Neural cell (in vitro differentiated cells): ENCODE data around the gene LDB3. TPM values are rescaled to one million over a fixed set of nuclear protein-coding genes. Genes with fewer than 3 reads are reported as not detected.

Experiments
- H2AFZ ChIP-seq: fragments of 200-600, 300-800 bp; sonication (generic), shearing (Covaris generic); 2 replicates; pipeline ENCODE4 v1.6.0; 2014; ENCODE audit warnings: low read depth, mild to moderate bottlenecking, antibody characterized with exemption, low read length, moderate library complexity
- H3F3A ChIP-seq: fragments of 200-600 bp; shearing (Covaris generic); 2 replicates; pipeline ENCODE4 v1.6.1; 2016; ENCODE audit warnings: mild to moderate bottlenecking, moderate library complexity, mixed read lengths, antibody characterized with exemption, low read length; ENCODE audit not compliant: insufficient read depth, poor library complexity, severe bottlenecking
- H3K27ac ChIP-seq: fragments of 200-600, 300-800 bp; sonication (generic), shearing (Covaris generic); 2 replicates; pipeline ENCODE4 v1.5.1; 2014; ENCODE audit warnings: mild to moderate bottlenecking, low read length, moderate library complexity
- H3K27me3 ChIP-seq: fragments of 300-800, 200-600 bp; sonication (generic), shearing (Covaris generic); 2 replicates; pipeline ENCODE4 v1.6.0; 2014; ENCODE audit warnings: mild to moderate bottlenecking, low read depth, low read length, moderate library complexity; ENCODE audit not compliant: insufficient read depth
- H3K36me3 ChIP-seq: fragments of 300-800, 200-600 bp; sonication (generic), shearing (Covaris generic); 2 replicates; pipeline ENCODE4 v1.5.1; 2014; ENCODE audit warnings: mild to moderate bottlenecking, antibody characterized with exemption, low read length, moderate library complexity; ENCODE audit not compliant: insufficient read depth
- H3K4me2 ChIP-seq: fragments of 300-800, 200-600 bp; sonication (generic), shearing (Covaris generic); 2 replicates; pipeline ENCODE4 v1.6.0; 2014; ENCODE audit warnings: mild to moderate bottlenecking, low read length
- H3K4me3 ChIP-seq: fragments of 300-800, 200-600 bp; sonication (generic), shearing (Covaris generic); 2 replicates; pipeline ENCODE4 v1.5.1; 2014; ENCODE audit warnings: mild to moderate bottlenecking, low read length, moderate library complexity
- H3K79me2 ChIP-seq: fragments of 200-600 bp; shearing (Covaris generic); replicated peaks from 2 replicates; pipeline ENCODE4 v1.6.0; 2014; ENCODE audit warnings: mild to moderate bottlenecking, low read length, moderate library complexity; ENCODE audit not compliant: insufficient read depth
- H3K9ac ChIP-seq: fragments of 300-800, 200-600 bp; sonication (generic), shearing (Covaris generic); 2 replicates; pipeline ENCODE4 v1.6.1; 2016; ENCODE audit warnings: mild to moderate bottlenecking, low read length, mixed read lengths
- H3K9me2 ChIP-seq: fragments of 200-600 bp; shearing (Covaris generic); 2 replicates; pipeline ENCODE4 v1.6.1; 2016; ENCODE audit warnings: mild to moderate bottlenecking, low read length, mixed read lengths; ENCODE audit not compliant: insufficient read depth
- H3K9me3 ChIP-seq: fragments of 200-600, 300-800 bp; sonication (generic), shearing (Covaris generic); 2 replicates; pipeline ENCODE4 v1.6.1; 2016; ENCODE audit warnings: mild to moderate bottlenecking, mixed run types, low read length, moderate library complexity, mixed read lengths
- H4K20me1 ChIP-seq: fragments of 200-600 bp; shearing (Covaris generic); 2 replicates; pipeline ENCODE4 v1.6.1; 2016; ENCODE audit warnings: mild to moderate bottlenecking, mixed run types; ENCODE audit not compliant: insufficient read depth
- CTCF ChIP-seq: fragments of 450-650 bp; IDR thresholded peaks from 2 replicates; pipeline ENCODE4 v1.5.1; 2014; ENCODE audit warnings: antibody characterized with exemption, mild to moderate bottlenecking, moderate library complexity; ENCODE audit not compliant: poor library complexity, severe bottlenecking
- EP300 ChIP-seq: fragments of 450-650 bp; conservative IDR thresholded peaks from 2 replicates; pipeline ENCODE4 v1.6.1; 2014; ENCODE audit warnings: antibody characterized with exemption, mild to moderate bottlenecking, moderate library complexity; ENCODE audit not compliant: poor library complexity, severe bottlenecking
- EZH2 ChIP-seq: fragments of 200-600, 300-800 bp; shearing (Covaris generic), sonication (generic); IDR thresholded peaks from 2 replicates; pipeline ENCODE4 v1.6.1; 2014; ENCODE audit warnings: antibody characterized with exemption, low read length, borderline replicate concordance, mild to moderate bottlenecking; ENCODE audit not compliant: insufficient read depth, poor library complexity, severe bottlenecking
- MXI1 ChIP-seq: fragments of 450-650 bp; conservative IDR thresholded peaks from 2 replicates; pipeline ENCODE4 v1.6.1; 2014; ENCODE audit warnings: antibody characterized with exemption, mild to moderate bottlenecking; ENCODE audit not compliant: poor library complexity, severe bottlenecking
- POLR2AphosphoS5 ChIP-seq: IDR thresholded peaks from 2 replicates; pipeline ENCODE4 v1.6.1; 2012
- RAD21 ChIP-seq: fragments of 450-650 bp; conservative IDR thresholded peaks from 2 replicates; pipeline ENCODE4 v1.6.1; 2014; ENCODE audit warnings: antibody characterized with exemption, mild to moderate bottlenecking, moderate library complexity
- REST ChIP-seq: IDR thresholded peaks from 2 replicates; pipeline ENCODE4 v1.6.1; 2012; ENCODE audit warnings: borderline replicate concordance
- SMC3 ChIP-seq: fragments of 450-650 bp; conservative IDR thresholded peaks from 2 replicates; pipeline ENCODE4 v1.6.1; 2014; ENCODE audit warnings: antibody characterized with exemption, mild to moderate bottlenecking, moderate library complexity; ENCODE audit not compliant: poor library complexity
- TAF1 ChIP-seq: IDR thresholded peaks from 2 replicates; pipeline ENCODE4 v1.6.1; 2012; ENCODE audit warnings: low read depth
- polyA plus RNA-seq: library from polyadenylated mRNA; depleted of rRNA; stranded (reverse); fragments of >200 nt; gene quantifications from 2 replicates; pipeline ENCODE4 v1.2.3, GENCODE V29; 2014

Gene LDB3
- polyA plus RNA-seq, 1 donor from 2014 or later: 0.12 TPM

- Histone ChIP-seq H3K79me2 (no peaks in the 10 kb centered on the region), H3K27me3 (no peaks in the 10 kb centered on the region), H3K27ac (no peak overlapping the region), H3F3A (no peaks in the 10 kb centered on the region), H3K4me3 (no peak overlapping the region), H3K9ac (no peak overlapping the region), H3K36me3 (no peaks in the 10 kb centered on the region), H3K9me2 (no peaks in the 10 kb centered on the region), H3K9me3 (no peaks in the 10 kb centered on the region), H4K20me1 (no peaks in the 10 kb centered on the region), H2AFZ (no peak overlapping the region), H3K4me2 (no peak overlapping the region)
- TF ChIP-seq MXI1 (no peak), RAD21 (no peak), SMC3 (no peak), EP300 (no peak), POLR2AphosphoS5 (no peak), TAF1 (no peak), EZH2 (no peak), REST (no peak), CTCF (no peak)
Observed at GRCh38 chr10:86689146-86689545, 20.8 kb downstream of the LDB3 start.

- Histone ChIP-seq H3K9me3 (no peaks in the 10 kb centered on the region), H4K20me1 (no peaks in the 10 kb centered on the region), H3K4me3 (no peak overlapping the region), H3K9ac (no peak overlapping the region), H3K4me2 (no peak overlapping the region), H3K27ac (no peak overlapping the region), H3K36me3 (no peaks in the 10 kb centered on the region), H3K27me3 (no peaks in the 10 kb centered on the region), H3F3A (no peaks in the 10 kb centered on the region), H3K79me2 (no peaks in the 10 kb centered on the region), H3K9me2 (no peaks in the 10 kb centered on the region), H2AFZ (no peak overlapping the region)
- TF ChIP-seq POLR2AphosphoS5: no peak
- TF ChIP-seq EP300: no peak
- no peak for TF ChIP-seq MXI1
- no peak for TF ChIP-seq TAF1
- no peak for TF ChIP-seq REST
- no peak for TF ChIP-seq RAD21
- TF ChIP-seq EZH2: no peak
- TF ChIP-seq CTCF: no peak
- TF ChIP-seq SMC3: no peak
Observed at GRCh38 chr10:86690231-86690630, 21.9 kb downstream of the LDB3 start.
